T-cell (primary cell): Measurements from ENCODE around the gene THAP11. TPM values are rescaled to one million over a fixed set of nuclear protein-coding genes. Genes with fewer than 3 reads are reported as not detected.
A peak's percentile ranks its signal among the peaks of the same experiment; 100 is the strongest.

Experiments used
- ATAC-seq, 4 experiments: fragments of 200-7000 bp in 3 of 4; fragments of 150-1000 bp in 1 of 4; cut with Tn5 transposase; replicated peaks in 1 of 4; 1 replicate in 3 of 4; 2 replicates in 1 of 4; pipeline ENCODE4 v1.10.0; 2021; ENCODE audit warnings: moderate library complexity in 3 of 4, mild to moderate bottlenecking in 2 of 4, moderate number of reproducible peaks in 1 of 4
- CTCF ChIA-PET, 2 donors: fragments of 300-600 bp; sonication (Branson Sonifier 250); formaldehyde crosslinking; loops; one replicate each; lab custom pipeline; 2022; ENCODE audit warnings: antibody characterized with exemption in 2 of 2; lab: Charles Lee
- POLR2A ChIA-PET, 2 donors: fragments of 300-600 bp; sonication (Branson Sonifier 250); formaldehyde crosslinking; loops; one replicate each; lab custom pipeline; 2022; ENCODE audit warnings: antibody characterized with exemption in 2 of 2; lab: Charles Lee
- DNase-seq, 35 experiments: peaks; one replicate each; pipeline versions ENCODE4 v3.0.0 to v3.0.0-alpha.2; 2013 to 2023
- H3K27ac ChIP-seq: one replicate; pipeline ENCODE4 v1.5.1; 2013; ENCODE audit warnings: low read length
- H3K27me3 ChIP-seq, 2 experiments: replicated peaks in 1 of 2; 1 replicate in 1 of 2; 2 replicates in 1 of 2; pipeline versions ENCODE4 v1.6.1 to v1.7.0; 2013; ENCODE audit warnings: low read length in 1 of 2, mixed read lengths in 1 of 2; ENCODE audit not compliant: control insufficient read depth in 2 of 2, insufficient read depth in 2 of 2; ENCODE audit errors: extremely low read depth in 1 of 2
- H3K36me3 ChIP-seq, 2 donors: 1 replicate in 1 of 2; 2 replicates in 1 of 2; pipeline versions ENCODE4 v1.6.1 to v1.7.0; 2013; ENCODE audit warnings: low read length in 1 of 2; ENCODE audit not compliant: control insufficient read depth in 2 of 2, insufficient read depth in 1 of 2; ENCODE audit errors: extremely low read depth in 1 of 2
- H3K4me1 ChIP-seq, 2 experiments: 1 replicate in 1 of 2; 2 replicates in 1 of 2; pipeline versions ENCODE4 v1.6.1 to v1.7.0; 2013; ENCODE audit warnings: low read length in 2 of 2, mixed read lengths in 1 of 2; ENCODE audit not compliant: insufficient read depth in 2 of 2, control insufficient read depth in 1 of 2; ENCODE audit errors: extremely low read depth in 1 of 2
- H3K4me3 ChIP-seq, 2 donors: 1 replicate in 1 of 2; 2 replicates in 1 of 2; pipeline versions ENCODE4 v1.5.1 to v1.7.0; 2013; ENCODE audit warnings: mild to moderate bottlenecking in 2 of 2, low read length in 1 of 2, moderate library complexity in 1 of 2; ENCODE audit not compliant: control insufficient read depth in 1 of 2; ENCODE audit errors: extremely low read depth in 1 of 2
- H3K9me3 ChIP-seq: 2 replicates; pipeline ENCODE4 v1.7.0; 2013
- H3K27ac Mint-ChIP-seq, 2 donors: one replicate each; pipeline ENCODE4 v1.8.0; 2020 to 2021; ENCODE audit warnings: mild to moderate bottlenecking in 2 of 2, mixed read lengths in 2 of 2
- H3K27me3 Mint-ChIP-seq, 2 donors: one replicate each; pipeline ENCODE4 v1.8.0; 2021 to 2022; ENCODE audit warnings: mixed read lengths in 2 of 2
- H3K36me3 Mint-ChIP-seq: one replicate; pipeline ENCODE4 v1.8.0; 2021; ENCODE audit warnings: mixed read lengths
- H3K4me1 Mint-ChIP-seq, 3 donors: one replicate each; pipeline ENCODE4 v1.8.0; 2020 to 2022; ENCODE audit warnings: mixed read lengths in 3 of 3, mild to moderate bottlenecking in 1 of 3
- H3K4me3 Mint-ChIP-seq, 3 donors: one replicate each; pipeline ENCODE4 v1.8.0; 2020 to 2022; ENCODE audit warnings: mild to moderate bottlenecking in 3 of 3, mixed read lengths in 3 of 3, moderate library complexity in 3 of 3
- H3K9me3 Mint-ChIP-seq, 3 donors: one replicate each; pipeline ENCODE4 v1.8.0; 2020 to 2022; ENCODE audit warnings: mixed read lengths in 3 of 3
- WGBS: methylation state at CpG from one replicate; pipeline ENCODE4 v1.1.5; 2013; ENCODE audit warnings: missing lambda C conversion rate; ENCODE audit not compliant: insufficient coverage; 5-methylcytosine and 5-hydroxymethylcytosine counted together
- total RNA-seq, 35 experiments: library from RNA in 6 of 35; stranded (reverse) in 6 of 35; fragments of 120-200 nt in 1 of 35; gene quantifications; one replicate each; pipeline versions ENCODE4 v1.2.1 to v1.2.4 and lab custom pipeline; 2013 to 2026

The THAP11 gene
- total RNA-seq, 5 donors from 2014 or later (not counting 1 experiment from before 2014, with no cell fraction given) = 37.9 to 59.9 (median 55.5) TPM

GRCh38 chr16:67804853-67805542 lies 37.1 kb upstream of the THAP11 start:
- no peaks in the 10 kb centered on the region for H3K27me3 ChIP-seq
- Mint-ChIP-seq H3K4me1 (peaks cover 54 to 63% (median 58%) of the 10 kb centered on the region in 3 donors), H3K27me3 (no peaks in the 10 kb centered on the region), H3K4me3 (peak overlapping the region; percentile 76 to 89 (median 87)), H3K27ac (peak overlapping the region; percentile 59 to 94), H3K36me3 (peaks cover 20% of the 10 kb centered on the region), H3K9me3 (no peaks in the 10 kb centered on the region)
- CTCF ChIA-PET = no interaction called here
- peaks cover 43 to 57% of the 10 kb centered on the region in 2 experiments for H3K4me1 ChIP-seq
- DNase-seq (no peak), ATAC-seq (no peak)
- no peaks in the 10 kb centered on the region for H3K9me3 ChIP-seq
- H3K4me3 ChIP-seq = peak overlapping the region; percentile 87 to 97
- no peak overlapping the region for H3K27ac ChIP-seq
- POLR2A ChIA-PET = no interaction called here
- H3K36me3 ChIP-seq = peaks cover 0 to 13% of the 10 kb centered on the region in 2 donors
- 92% methylated on average over 2 of the region's 4 CpGs for WGBS

- CTCF ChIA-PET = interaction anchor here in 1 of 2 donors (0.6 to 1.5 kb wide), 15 partner anchors 10 to 628 kb away, joined by 3 to 19 read pairs (median 4); partner anchors contain the start of genes ATP6V0D1, GFOD2, NFATC3 and NUTF2
- peaks cover 0 to 9% of the 10 kb centered on the region in 2 donors for H3K36me3 ChIP-seq
- Mint-ChIP-seq H3K36me3 (peaks cover 13% of the 10 kb centered on the region), H3K4me1 (peaks cover 45 to 54% (median 49%) of the 10 kb centered on the region in 3 donors), H3K9me3 (no peaks in the 10 kb centered on the region), H3K27ac (peak overlapping the region; percentile 65 to 94), H3K27me3 (no peaks in the 10 kb centered on the region), H3K4me3 (peak overlapping the region; percentile 76 to 89 (median 87))
- ATAC-seq = no peak
- POLR2A ChIA-PET = interaction anchor here in 1 of 2 donors (0.5 to 1.0 kb wide), 2 partner anchors 87 to 208 kb away, joined by 3 to 4 read pairs; partner anchors contain the start of gene GFOD2
- H3K27me3 ChIP-seq = no peaks in the 10 kb centered on the region
- peak in 3 of 35 experiments; percentile 5 to 18 (median 6) for DNase-seq
- WGBS = 2% methylated on average over 18 of the region's 26 CpGs
- H3K4me1 ChIP-seq = peaks cover 36 to 50% of the 10 kb centered on the region in 2 experiments
- H3K9me3 ChIP-seq = no peaks in the 10 kb centered on the region
- H3K4me3 ChIP-seq = peak overlapping the region; percentile 87 to 97
- peak overlapping the region; percentile 60 for H3K27ac ChIP-seq
These were observed 36.2 kb upstream of the THAP11 start for GRCh38 chr16:67805718-67806427.

GRCh38 chr16:67806428-67807147 lies 35.5 kb upstream of the THAP11 start, which contains the start of the genes RANBP10 and TSNAXIP1:
RANBP10 (minus strand) TSS chr16:67806560; CDS start chr16:67806536, 24 bp downstream.
TSNAXIP1 (plus strand) TSS chr16:67806889; CDS start chr16:67807150, 261 bp downstream.
- peaks cover 29 to 43% of the 10 kb centered on the region in 2 experiments for H3K4me1 ChIP-seq
- CTCF ChIA-PET = interaction anchor here in 1 of 2 donors (0.5 to 1.5 kb wide), 17 partner anchors 10 to 1455 kb away, joined by 3 to 19 read pairs (median 4); partner anchors contain the start of genes ATP6V0D1, GFOD2, NFATC3 and NUTF2
- H3K36me3 Mint-ChIP-seq = peaks cover 9% of the 10 kb centered on the region
- H3K4me3 ChIP-seq = peak within 1 kb of the TSS; percentile 87 to 97
- no peaks in the 10 kb centered on the region for H3K27me3 Mint-ChIP-seq
- peak within 1 kb of the TSS; percentile 76 to 89 (median 87) for H3K4me3 Mint-ChIP-seq
- peak within 1 kb of the TSS; percentile 79 to 94 for H3K27ac Mint-ChIP-seq
- H3K9me3 Mint-ChIP-seq = no peaks in the 10 kb centered on the region
- peaks cover 38 to 47% (median 42%) of the 10 kb centered on the region in 3 donors for H3K4me1 Mint-ChIP-seq
- H3K36me3 ChIP-seq = peaks cover 0 to 5% of the 10 kb centered on the region in 2 donors
- peak; percentile 92 to 93 (median 92) for ATAC-seq
- peak within 1 kb of the TSS; percentile 70 for H3K27ac ChIP-seq
- peak; percentile 89 to 98 (median 95) for DNase-seq
- no peaks in the 10 kb centered on the region for H3K9me3 ChIP-seq
- POLR2A ChIA-PET = interaction anchor here in 1 of 2 donors (0.5 to 1.0 kb wide), 4 partner anchors 87 to 207 kb away, joined by 3 to 10 read pairs (median 4); partner anchors contain the start of genes GFOD2 and PSKH1
- WGBS = 0% methylated on average over 41 of the region's 54 CpGs
- H3K27me3 ChIP-seq = no peaks in the 10 kb centered on the region

GRCh38 chr16:67807148-67807682 lies 34.9 kb upstream of the THAP11 start:
- Mint-ChIP-seq H3K9me3 (no peaks in the 10 kb centered on the region), H3K27me3 (no peaks in the 10 kb centered on the region), H3K4me1 (peaks cover 32 to 41% (median 36%) of the 10 kb centered on the region in 3 donors), H3K27ac (peak overlapping the region; percentile 79 to 94), H3K36me3 (peaks cover 9% of the 10 kb centered on the region), H3K4me3 (peak overlapping the region; percentile 76 to 89 (median 87))
- DNase-seq (no peak), ATAC-seq (no peak)
- Histone ChIP-seq H3K4me3 (peak overlapping the region; percentile 87 to 97), H3K27ac (peak overlapping the region; percentile 70), H3K36me3 (peaks cover 0 to 5% of the 10 kb centered on the region in 2 donors), H3K9me3 (no peaks in the 10 kb centered on the region), H3K27me3 (no peaks in the 10 kb centered on the region), H3K4me1 (peaks cover 24 to 37% of the 10 kb centered on the region in 2 experiments)
- POLR2A ChIA-PET = interaction anchor here in 1 of 2 donors (0.6 to 1.0 kb wide), 4 partner anchors 36 to 199 kb away, joined by 3 to 10 read pairs (median 4); partner anchors contain the start of genes GFOD2 and PSKH1
- CTCF ChIA-PET = interaction anchor here in 1 of 2 donors (0.5 to 1.5 kb wide), 16 partner anchors 9 to 1455 kb away, joined by 3 to 19 read pairs (median 4); partner anchors contain the start of genes GFOD2, NFATC3 and NUTF2
- WGBS = 29% methylated on average over 10 of the region's 24 CpGs

- H3K9me3 ChIP-seq = no peaks in the 10 kb centered on the region
- Mint-ChIP-seq H3K4me1 (peaks cover 9 to 13% (median 10%) of the 10 kb centered on the region in 3 donors), H3K36me3 (no peaks in the 10 kb centered on the region), H3K27ac (no peak overlapping the region), H3K9me3 (no peaks in the 10 kb centered on the region), H3K27me3 (no peaks in the 10 kb centered on the region), H3K4me3 (no peak overlapping the region)
- peaks cover 0 to 2% of the 10 kb centered on the region in 2 donors for H3K36me3 ChIP-seq
- peaks cover 2 to 15% of the 10 kb centered on the region in 2 experiments for H3K4me1 ChIP-seq
- ATAC-seq (no peak), DNase-seq (no peak)
- ChIA-PET CTCF (interaction anchor here (0.7 to 0.8 kb wide), 2 partner anchors 469 to 486 kb away, joined by 3 to 4 read pairs; no protein-coding TSS in a partner anchor), POLR2A (no interaction called here)
- no peak overlapping the region for H3K27ac ChIP-seq
- WGBS = no CpG with 5 or more reads among the region's 1 CpG
- peaks cover 0 to 2% of the 10 kb centered on the region in 2 experiments for H3K27me3 ChIP-seq
- no peak overlapping the region for H3K4me3 ChIP-seq
These were observed 30.2 kb upstream of the THAP11 start for GRCh38 chr16:67811899-67812298.
